GM19463 (cell line): ENCODE measurements around the gene FOXA2.

Experiments
- ATAC-seq: cut with Tn5 transposase; IDR thresholded peaks from one replicate; pipeline ENCODE4 v1.9.1; 2021; ENCODE audit warnings: mild to moderate bottlenecking, moderate library complexity; ENCODE audit not compliant: unreplicated experiment

Gene FOXA2

GRCh38 chr20:22542427-22542826 lies 41.9 kb downstream of the FOXA2 start:
- no peak for ATAC-seq

- no peak for ATAC-seq
These were observed 43.5 kb downstream of the FOXA2 start for GRCh38 chr20:22540832-22541231.

GRCh38 chr20:22536956-22537756 lies 47.2 kb downstream of the FOXA2 start:
- no peak for ATAC-seq

GRCh38 chr20:22536141-22536828 lies 48.1 kb downstream of the FOXA2 start:
- no peak for ATAC-seq

- ATAC-seq = no peak
These were observed 48.9 kb downstream of the FOXA2 start for GRCh38 chr20:22535483-22535882.

- ATAC-seq = no peak
These were observed 50.3 kb downstream of the FOXA2 start for GRCh38 chr20:22533823-22534751.

- no peak for ATAC-seq
These were observed 51.8 kb downstream of the FOXA2 start for GRCh38 chr20:22532598-22532997.

- ATAC-seq = no peak
These were observed 52.6 kb downstream of the FOXA2 start for GRCh38 chr20:22531756-22532155.

- no peak for ATAC-seq
These were observed 53.2 kb downstream of the FOXA2 start for GRCh38 chr20:22531056-22531615.
